ENCODE data around the gene CHKA.

DNA sequence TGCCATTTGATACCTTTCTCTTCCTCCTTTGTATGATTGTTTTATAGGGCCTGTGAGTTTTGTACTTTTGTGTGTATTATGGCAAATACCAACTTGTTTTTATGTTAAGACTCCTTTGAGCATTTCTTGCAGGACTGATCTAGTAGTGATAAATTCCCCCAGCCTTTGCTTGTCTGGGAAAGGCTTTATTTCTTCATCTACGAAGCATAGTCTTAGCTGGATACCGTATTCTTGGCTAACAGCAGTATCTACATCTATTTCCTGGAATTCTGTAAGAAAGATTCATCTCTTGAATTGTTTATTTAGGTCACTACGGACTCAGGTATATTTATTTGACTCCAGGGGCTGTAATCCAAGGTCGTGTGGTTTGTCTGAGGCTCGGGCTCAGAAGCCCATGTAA, 96.7 kb downstream of the CHKA start:
- TF ChIP-seq, protein P1, sequence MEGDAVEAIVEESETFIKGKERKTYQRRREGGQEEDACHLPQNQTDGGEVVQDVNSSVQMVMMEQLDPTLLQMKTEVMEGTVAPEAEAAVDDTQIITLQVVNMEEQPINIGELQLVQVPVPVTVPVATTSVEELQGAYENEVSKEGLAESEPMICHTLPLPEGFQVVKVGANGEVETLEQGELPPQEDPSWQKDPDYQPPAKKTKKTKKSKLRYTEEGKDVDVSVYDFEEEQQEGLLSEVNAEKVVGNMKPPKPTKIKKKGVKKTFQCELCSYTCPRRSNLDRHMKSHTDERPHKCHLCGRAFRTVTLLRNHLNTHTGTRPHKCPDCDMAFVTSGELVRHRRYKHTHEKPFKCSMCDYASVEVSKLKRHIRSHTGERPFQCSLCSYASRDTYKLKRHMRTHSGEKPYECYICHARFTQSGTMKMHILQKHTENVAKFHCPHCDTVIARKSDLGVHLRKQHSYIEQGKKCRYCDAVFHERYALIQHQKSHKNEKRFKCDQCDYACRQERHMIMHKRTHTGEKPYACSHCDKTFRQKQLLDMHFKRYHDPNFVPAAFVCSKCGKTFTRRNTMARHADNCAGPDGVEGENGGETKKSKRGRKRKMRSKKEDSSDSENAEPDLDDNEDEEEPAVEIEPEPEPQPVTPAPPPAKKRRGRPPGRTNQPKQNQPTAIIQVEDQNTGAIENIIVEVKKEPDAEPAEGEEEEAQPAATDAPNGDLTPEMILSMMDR (IDR thresholded peaks at IDR 0.05), result no peak
- TF ChIP-seq, protein P2, sequence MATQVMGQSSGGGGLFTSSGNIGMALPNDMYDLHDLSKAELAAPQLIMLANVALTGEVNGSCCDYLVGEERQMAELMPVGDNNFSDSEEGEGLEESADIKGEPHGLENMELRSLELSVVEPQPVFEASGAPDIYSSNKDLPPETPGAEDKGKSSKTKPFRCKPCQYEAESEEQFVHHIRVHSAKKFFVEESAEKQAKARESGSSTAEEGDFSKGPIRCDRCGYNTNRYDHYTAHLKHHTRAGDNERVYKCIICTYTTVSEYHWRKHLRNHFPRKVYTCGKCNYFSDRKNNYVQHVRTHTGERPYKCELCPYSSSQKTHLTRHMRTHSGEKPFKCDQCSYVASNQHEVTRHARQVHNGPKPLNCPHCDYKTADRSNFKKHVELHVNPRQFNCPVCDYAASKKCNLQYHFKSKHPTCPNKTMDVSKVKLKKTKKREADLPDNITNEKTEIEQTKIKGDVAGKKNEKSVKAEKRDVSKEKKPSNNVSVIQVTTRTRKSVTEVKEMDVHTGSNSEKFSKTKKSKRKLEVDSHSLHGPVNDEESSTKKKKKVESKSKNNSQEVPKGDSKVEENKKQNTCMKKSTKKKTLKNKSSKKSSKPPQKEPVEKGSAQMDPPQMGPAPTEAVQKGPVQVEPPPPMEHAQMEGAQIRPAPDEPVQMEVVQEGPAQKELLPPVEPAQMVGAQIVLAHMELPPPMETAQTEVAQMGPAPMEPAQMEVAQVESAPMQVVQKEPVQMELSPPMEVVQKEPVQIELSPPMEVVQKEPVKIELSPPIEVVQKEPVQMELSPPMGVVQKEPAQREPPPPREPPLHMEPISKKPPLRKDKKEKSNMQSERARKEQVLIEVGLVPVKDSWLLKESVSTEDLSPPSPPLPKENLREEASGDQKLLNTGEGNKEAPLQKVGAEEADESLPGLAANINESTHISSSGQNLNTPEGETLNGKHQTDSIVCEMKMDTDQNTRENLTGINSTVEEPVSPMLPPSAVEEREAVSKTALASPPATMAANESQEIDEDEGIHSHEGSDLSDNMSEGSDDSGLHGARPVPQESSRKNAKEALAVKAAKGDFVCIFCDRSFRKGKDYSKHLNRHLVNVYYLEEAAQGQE (IDR thresholded peaks at IDR 0.05; ENCODE audit: insufficient read depth in 1 of 2, low read depth in 2 of 2, low read length in 1 of 2), result no peak
- no peak for TF ChIP-seq POLR2AphosphoS5 (IDR thresholded peaks at IDR 0.05; ENCODE audit: low read depth, low read length)
- TF ChIP-seq TCF7L2 (IDR thresholded peaks at IDR 0.05; ENCODE audit: low read depth, low read length), result no peak

All from Panc1 (cell line).